H1 (cell line): ENCODE measurements around the gene SNX32. TPM values are rescaled to one million over a fixed set of nuclear protein-coding genes. Genes with fewer than 3 reads are reported as not detected.

Experiments used
- CBX5 ChIP-seq: fragments of 300-800, 300-1000 bp; sonication (generic); IDR thresholded peaks from 2 replicates; pipeline ENCODE4 v1.7.1; 2016; ENCODE audit warnings: antibody characterized with exemption, low read length, low read depth
- SUZ12 ChIP-seq: fragments of 200-600 bp; sonication (generic); IDR thresholded peaks from 2 replicates; pipeline ENCODE4 v1.6.1; 2012; ENCODE audit warnings: mild to moderate bottlenecking, inconsistent platforms, low read length, moderate library complexity, mixed read lengths
- TCF12 ChIP-seq: IDR thresholded peaks from 2 replicates; pipeline ENCODE4 v1.6.1; 2011; ENCODE audit warnings: low read depth, mild to moderate bottlenecking, low read length
- ZNF274 ChIP-seq: IDR thresholded peaks from 2 replicates; pipeline ENCODE4 v1.7.0; 2012; ENCODE audit warnings: low read length, borderline replicate concordance; ENCODE audit errors: extremely low read depth
- polyA plus RNA-seq, 7 experiments: library from polyadenylated mRNA; depleted of rRNA in 3 of 7; stranded (reverse) in 5 of 7; unstranded in 2 of 7; fragments of >200 nt in 5 of 7; fragments of 200-250 nt in 2 of 7; gene quantifications; 1 replicate in 5 of 7; 2 replicates in 1 of 7; 4 replicates in 1 of 7; pipeline versions ENCODE4 v1.2.1 to v1.2.3, GENCODE V29; 2011 to 2013; ENCODE audit warnings: missing spikeins in 2 of 7, mixed read lengths in 2 of 7
- total RNA-seq: library from RNA; stranded (reverse); fragmentation: NEBNext Ultra II Directional; extraction: Animal tissue kit (Norgen Biotek cat#: 25700); gene quantifications from 2 replicates; pipeline ENCODE4 v1.2.1, GENCODE V29; 2021

SNX32 gene
- total and polyA plus RNA-seq, 2 of the 8 experiments (the other 6 are each of a cell fraction or from before 2014, with no cell fraction given): 0.76 to 2.2 TPM

DNA sequence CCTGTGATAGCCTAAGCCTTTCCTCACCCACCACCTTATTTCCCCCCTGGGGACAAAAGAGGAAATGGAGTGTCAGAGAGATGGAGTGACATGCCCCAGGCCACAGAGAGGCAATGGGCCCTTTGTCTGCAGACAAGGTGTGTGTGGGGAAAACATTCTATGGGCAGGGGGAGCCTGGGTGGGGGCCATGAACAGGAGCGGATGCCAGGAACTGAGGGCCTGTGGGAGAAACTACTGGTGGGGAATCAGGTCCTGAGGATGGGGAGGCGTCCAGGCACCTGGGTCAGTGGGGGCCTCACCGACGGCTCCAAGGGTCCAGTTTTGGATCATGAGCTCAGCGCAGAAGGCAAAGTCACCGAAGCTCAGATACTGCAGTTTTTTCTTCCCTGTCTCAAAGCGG is 51.5 kb downstream of the SNX32 start (continued):
- TF ChIP-seq ZNF274 (no peak), SUZ12 (no peak), TCF12 (no peak), CBX5 (no peak)
